Epithelial cell of prostate (primary cell): Measurements from ENCODE around the gene LRP1B.

Experiments used
- DNase-seq: peaks from one replicate; pipeline ENCODE4 v3.0.0-alpha.2; 2011; ENCODE audit warnings: low read depth, low spot score
- H3K27ac ChIP-seq: fragments of 450-650 bp; 2 replicates; pipeline ENCODE4 v1.5.1; 2017; ENCODE audit warnings: mild to moderate bottlenecking

Gene LRP1B

DNA sequence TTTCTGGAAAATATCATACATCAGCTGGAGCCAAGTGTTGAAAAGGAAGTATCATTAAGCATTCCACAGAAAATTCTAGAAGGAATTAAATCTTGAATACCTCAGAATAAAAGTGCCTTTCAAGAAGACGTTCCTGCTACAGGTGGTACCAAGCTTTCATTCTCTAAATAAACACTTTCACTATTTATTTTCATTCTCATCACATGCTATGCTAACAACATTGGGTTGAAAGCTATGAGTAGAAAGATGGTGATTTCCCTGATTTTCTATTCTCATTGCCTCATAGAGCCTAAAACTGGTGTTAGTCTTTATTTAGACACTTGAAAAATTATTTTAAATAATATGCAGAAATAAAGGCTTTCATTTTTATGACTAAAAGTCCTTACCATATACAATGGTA, 324.7 kb downstream of the LRP1B start:
- DNase-seq: no peak
- no peak overlapping the region for H3K27ac ChIP-seq

DNA sequence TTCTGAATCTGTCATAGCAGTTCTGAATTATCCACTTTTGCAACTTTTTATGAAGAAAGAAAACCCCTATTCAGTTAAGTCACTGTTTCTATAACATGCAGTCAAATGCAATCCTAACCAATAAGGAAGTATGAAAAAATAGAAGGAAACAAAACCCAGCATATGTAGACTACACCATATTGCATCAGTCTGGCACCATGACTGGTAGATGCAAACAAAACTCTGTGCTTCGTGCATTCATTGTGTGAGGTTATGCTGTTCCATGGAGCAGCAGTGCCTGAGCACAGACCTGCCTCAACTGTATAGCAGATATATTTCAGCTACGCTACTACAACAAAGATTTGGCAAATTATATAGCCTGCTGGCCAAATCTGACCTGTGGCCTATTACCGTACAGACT, 325.5 kb downstream of the LRP1B start:
- no peak overlapping the region for H3K27ac ChIP-seq
- no peak for DNase-seq

DNA sequence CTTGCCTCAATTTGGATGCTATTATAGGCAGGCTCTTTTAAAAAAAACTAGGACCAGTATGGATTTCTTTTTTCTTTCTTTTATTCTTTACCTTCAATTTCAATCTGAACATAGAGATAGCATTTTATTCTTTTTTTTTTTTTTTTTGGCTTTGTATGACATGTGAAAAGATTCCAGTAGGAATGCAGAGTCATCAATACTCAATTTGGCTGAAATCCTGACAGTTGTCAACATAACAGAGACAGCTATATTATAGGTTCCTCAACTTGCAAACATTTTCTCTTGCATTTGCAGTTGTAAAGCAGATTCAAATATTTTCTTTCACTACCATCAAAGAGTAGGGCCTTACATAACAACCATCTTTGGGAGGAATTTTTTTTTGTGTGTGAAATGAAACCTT, 334.4 kb downstream of the LRP1B start:
- H3K27ac ChIP-seq: no peak overlapping the region
- no peak for DNase-seq

DNA sequence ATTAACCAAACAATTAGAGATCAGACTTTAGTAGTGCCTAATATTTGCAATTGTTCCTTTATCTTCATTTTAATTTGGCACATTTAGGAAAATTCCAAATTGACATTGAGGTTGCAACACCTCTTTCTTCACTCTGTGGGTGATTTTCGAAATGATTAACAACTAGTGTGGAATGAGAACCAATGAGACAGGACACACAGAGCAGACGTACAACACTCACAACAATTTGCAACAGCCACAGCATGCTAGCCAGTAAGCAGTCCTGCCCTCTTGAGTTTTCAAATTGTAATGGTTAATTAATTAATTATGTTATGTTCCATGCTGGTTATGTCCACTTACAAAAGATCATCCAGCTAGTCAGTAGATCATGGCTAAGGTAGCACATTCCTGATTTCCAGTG, 339.3 kb downstream of the LRP1B start:
- no peak for DNase-seq

DNA sequence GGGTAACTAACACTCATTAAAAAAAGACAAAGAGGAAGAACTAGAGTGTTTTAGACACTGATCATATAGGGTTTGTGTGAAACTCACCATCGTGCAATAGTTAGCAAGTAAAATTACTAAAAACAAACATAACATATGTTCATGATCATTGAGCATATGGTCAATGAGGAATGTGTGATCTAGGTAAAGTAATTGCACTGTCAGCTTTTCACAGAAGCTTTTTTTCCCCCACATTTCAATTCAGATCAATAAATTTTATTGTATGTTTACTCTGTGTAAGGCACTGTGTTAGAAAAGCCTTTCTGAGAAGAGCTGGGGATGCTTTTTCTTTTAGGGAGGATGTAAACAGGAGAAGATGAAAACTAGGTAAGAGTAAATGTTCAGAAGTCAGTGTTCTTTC, 348.2 kb downstream of the LRP1B start:
- DNase-seq: no peak
- no peak overlapping the region for H3K27ac ChIP-seq

More for the DNA sequence above, 339.3 kb downstream of the LRP1B start:
- H3K27ac ChIP-seq: no peak overlapping the region

DNA sequence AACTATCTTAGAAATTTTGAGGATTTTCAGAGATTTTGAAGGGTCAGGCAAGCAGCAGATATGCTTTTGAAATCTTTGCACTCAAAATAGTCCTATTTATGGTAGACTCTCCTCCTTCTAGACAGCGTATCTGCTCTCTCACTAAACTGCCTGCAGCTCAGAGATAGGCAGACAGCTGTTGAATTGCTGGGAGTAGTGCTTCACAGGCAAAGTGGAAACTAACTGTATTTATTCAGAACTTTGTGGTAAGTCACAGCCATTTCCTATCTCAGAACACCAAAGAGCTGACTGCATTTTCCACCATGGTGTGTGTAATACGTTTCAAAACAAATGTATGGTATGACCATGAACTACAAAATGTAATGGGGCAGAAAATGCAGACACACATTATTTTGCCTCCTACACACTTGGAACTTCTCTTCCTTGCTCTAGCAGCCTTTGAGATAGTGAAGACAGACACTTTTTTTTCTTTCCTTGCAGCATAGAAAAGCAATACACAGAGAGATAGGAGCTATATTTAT, 352.4 kb downstream of the LRP1B start:
- DNase-seq: no peak
- H3K27ac ChIP-seq: no peak overlapping the region

DNA sequence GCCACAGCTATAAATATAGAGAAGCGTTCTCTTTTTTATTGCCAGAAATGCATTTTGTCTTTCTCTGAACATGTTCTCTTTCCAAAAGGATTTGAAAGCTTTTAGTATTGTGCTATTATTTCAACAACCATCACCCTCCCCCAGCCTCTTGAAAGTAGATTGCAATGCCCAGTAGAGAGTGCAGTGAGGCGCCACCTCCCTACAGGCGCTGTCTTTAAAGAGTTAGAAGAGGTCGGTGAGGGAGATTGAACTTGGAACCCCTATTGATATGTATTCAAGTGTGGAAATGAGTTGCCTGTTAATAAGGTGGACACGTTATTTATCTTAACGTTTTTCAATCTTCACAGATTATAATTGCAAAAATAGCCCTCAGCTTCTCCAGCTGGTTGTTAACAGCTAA, 360.3 kb downstream of the LRP1B start:
- DNase-seq: no peak

DNA sequence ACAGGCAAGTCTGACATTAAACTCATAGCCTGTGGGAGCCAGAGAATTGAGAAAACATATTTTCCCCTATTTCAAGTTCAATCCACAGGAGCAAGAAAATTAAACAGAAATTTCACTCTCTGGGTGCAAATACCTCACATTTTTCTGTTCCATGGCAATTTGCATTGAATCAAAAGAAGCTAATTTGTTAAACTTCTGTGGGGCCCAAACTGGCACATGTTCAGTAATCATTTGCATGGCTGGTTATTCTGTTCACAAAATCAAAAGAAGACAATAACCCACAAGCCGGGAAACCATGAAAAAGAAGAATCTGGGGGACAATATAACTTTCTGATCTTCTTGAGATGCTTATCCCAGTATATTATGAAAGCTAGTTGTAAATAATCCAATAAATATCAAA, 363.1 kb downstream of the LRP1B start:
- DNase-seq: no peak
- no peak overlapping the region for H3K27ac ChIP-seq

More for the DNA sequence above, 360.3 kb downstream of the LRP1B start:
- H3K27ac ChIP-seq: no peak overlapping the region

DNA sequence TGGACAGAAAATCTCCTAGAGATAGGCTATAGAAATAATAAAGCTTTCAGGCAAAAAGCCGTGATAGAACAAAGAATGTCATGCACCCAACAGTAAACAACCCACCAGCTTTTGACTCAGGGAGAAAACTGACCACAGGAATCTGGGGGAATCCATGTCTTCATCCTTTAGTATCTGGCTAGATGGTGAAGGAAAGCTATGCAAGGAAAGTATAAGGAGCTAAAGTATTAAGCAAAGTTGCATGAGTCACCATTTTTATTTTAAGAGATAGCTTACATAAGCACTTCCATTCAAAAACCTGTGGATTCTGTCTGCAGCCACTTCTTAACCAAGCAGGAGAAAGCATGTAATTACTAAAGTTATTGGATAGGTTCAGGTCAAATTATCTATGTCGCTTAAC, 363.8 kb downstream of the LRP1B start:
- DNase-seq: no peak
- no peak overlapping the region for H3K27ac ChIP-seq

DNA sequence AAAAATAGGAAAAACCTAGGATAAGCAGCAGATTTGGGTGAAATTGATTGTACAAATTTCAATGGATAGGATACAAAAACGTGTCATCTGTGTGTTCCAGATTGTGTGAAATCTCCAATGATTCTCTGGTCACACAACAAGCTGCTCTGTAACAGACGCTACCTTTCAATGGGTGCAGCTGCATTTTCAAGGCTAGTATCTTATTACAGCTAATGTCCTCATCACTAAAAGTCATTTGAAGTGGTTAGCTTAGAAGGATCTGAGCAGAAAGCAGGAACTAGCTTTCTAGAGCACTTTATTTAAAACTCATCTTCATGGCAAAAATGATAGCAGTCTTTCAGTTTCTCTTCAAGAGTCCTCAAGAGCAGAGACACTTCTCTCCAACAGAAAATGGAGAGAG, 364.6 kb downstream of the LRP1B start:
- no peak for DNase-seq
- H3K27ac ChIP-seq: no peak overlapping the region

DNA sequence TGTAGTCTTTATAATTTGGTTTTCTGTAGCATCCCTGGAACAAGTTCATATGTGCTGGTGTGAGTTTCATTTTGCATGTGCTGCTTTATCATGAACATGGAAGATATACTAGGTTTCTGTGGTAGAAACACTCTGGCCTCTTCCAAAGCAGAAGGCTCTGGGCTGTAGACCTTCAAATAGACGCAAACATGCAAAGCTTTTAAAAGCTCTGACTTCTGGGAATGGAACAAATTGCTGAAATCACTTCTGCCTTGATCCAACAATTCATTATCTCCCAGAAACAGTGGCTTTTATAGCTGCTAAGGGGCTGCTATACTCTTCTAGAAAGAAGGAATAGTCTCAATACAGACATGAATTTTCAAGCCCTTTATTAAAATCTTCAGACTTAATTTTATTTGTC, 382.2 kb downstream of the LRP1B start:
- no peak overlapping the region for H3K27ac ChIP-seq
- DNase-seq: no peak

DNA sequence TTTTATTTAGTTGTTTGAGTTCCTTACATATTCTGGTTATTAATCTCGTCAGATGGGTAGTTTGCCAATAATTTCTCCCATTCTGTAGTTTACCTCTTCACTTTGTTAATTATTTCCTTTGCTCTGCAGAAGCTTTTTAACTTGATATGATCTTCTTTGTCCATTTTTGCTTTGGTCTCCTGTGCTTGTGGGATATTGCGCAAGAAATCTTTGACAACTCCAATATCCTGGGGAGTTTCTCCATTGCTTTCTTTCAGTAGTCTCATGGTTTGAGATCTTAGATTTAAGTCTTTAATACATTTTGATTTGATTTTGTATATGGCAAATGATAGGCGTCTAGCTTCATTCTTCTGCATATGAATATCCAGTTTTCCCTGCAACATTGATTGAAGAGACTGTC, 389.2 kb downstream of the LRP1B start:
- DNase-seq: no peak
- H3K27ac ChIP-seq: no peak overlapping the region

DNA sequence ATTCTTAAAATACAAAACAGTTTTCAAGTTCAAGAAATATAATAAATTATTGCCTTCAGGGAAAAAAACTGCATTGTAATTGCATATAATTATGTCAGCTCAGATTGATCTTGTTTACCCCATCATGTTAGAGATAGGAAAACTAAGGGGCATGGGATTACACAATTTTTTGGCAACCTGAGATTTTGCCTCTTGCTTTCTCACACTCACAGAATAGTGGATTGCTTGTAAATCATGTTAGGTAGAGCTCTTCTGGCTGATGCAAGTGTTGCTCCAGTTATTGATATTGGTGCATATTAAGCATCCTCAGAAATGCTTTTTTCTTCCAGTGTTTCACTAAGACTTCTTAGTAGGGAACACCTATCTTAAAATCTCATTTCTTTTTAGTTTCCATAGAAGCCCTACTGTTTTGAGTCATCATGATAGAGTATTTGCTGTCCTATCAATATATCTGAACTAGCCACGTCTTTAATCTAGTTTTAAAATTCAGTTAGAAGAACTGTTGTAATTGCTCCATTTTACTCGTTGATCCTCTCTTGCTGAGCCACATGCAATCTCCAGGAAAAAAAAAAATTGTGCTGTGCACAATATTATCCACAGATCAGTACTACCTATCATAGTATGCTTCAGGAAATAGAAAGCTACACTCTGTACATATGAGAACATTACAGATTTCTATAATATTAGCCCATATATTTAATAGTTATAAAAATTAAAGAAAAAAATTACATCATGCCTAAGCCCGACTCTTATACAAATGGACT, 393.1 kb downstream of the LRP1B start:
- no peak for DNase-seq
- no peak overlapping the region for H3K27ac ChIP-seq

DNA sequence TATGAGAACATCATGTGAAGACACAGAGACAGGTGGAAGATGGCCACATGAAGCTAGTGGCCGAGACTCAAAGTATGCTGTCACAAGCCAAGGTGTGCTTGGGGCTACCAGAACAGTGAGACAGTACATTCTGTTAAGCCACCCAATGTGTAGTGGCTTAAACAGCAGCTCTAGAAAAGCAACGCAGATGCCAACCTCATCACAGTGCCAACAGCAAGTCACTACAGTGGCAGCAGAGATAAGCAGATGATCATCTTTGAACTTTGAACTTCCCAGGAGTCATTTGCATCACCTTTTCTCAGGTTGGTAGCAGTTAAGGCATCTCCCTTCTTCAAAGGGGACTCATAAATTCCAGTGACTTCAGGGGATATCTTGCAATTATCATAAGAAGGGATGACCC, 394.4 kb downstream of the LRP1B start:
- no peak for DNase-seq
- H3K27ac ChIP-seq: no peak overlapping the region

DNA sequence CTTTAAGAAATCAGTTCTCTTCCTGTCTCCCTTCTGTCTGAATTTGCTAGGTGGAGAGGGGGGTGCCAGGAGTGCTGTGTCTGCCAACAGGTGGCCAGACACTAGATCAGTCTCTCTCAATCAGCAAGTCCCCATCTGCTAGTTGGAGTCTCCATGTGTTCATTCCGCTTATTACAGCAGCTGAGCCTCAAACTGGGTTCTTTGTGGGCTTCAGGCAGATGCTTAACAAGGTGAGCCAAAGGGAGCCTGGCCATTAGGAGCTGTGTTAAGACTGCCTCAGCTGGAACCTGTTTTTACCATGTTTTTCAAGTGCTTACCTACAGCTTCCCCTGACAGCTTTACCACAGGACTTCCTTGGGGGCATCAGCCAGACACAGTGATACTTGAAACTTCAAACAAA, 401.9 kb downstream of the LRP1B start:
- H3K27ac ChIP-seq: no peak overlapping the region
- DNase-seq: no peak

DNA sequence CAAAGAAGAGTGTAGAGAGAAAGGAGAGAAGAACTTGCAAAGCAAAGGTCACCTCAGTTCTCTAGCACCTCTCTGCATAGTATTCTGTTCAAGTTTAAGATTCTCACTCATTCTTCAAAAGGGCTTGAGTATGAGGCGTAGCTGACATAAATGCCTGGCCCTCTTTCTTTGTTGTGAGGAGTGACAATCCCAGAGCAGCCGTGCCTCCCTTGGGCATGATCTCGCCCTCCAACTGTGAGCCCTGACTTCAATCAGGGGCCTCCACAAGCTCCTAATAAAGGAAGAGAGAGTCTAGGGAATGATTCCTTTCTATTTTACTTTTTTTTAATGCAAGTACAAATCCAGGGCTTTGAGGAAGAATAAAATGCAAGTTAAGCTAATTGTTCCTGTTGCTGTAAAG, 402.7 kb downstream of the LRP1B start:
- H3K27ac ChIP-seq: no peak overlapping the region
- DNase-seq: no peak

DNA sequence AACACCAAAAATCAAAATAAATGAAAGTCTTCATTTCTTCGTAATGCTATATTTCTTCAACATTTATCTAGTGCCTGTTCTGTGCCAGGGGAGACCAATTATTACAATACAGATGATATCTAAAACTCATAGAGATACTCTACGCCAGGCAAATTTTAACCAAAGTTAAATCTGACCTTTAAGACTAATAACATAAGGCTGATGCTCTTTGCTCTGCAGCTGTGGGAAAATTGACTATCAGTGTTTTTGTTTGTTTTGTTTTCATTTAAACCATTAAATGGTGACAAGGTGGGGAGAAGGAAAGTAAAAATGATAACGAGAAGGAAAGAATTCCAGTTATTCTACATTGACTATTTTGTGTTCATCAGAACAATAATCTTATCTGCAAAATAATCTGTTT, 406.4 kb downstream of the LRP1B start:
- H3K27ac ChIP-seq: no peak overlapping the region
- DNase-seq: no peak

DNA sequence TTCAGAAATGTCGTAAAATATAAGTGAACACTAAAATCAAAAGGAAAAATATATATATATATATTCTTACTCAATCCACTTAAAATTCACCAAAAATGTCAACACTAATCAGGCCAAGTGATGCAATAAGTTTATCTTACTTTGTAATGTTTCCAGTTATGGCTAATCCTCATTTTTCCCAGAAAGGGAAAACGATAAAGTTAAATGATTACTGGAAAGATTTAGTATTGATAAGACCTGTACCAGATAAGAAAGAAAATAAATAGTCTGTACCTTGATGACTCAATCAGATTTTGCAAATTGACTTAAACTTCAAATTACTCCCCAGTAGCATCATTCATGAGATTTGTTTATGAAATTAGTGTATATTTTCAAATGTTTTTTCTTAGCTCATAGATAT, 407.0 kb downstream of the LRP1B start:
- DNase-seq: no peak
- no peak overlapping the region for H3K27ac ChIP-seq

DNA sequence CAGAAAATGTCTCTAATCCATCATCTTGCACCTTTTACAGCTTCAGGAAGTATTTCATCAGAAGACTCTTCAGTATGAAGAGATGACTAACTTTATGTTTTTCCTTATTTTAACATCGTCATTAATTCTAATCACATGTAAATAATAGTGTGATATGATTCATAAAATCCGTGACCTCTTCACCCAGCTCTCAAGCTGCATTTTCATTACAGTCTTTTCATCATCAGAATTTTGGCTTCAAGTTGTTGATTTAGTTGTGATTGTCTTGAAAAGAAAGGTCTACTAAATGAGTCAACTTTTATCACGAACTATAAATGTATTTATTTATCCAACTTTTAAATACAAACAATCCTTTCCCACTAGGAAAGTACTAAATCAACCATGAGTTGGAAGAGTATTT, 410.3 kb downstream of the LRP1B start:
- H3K27ac ChIP-seq: no peak overlapping the region

DNA sequence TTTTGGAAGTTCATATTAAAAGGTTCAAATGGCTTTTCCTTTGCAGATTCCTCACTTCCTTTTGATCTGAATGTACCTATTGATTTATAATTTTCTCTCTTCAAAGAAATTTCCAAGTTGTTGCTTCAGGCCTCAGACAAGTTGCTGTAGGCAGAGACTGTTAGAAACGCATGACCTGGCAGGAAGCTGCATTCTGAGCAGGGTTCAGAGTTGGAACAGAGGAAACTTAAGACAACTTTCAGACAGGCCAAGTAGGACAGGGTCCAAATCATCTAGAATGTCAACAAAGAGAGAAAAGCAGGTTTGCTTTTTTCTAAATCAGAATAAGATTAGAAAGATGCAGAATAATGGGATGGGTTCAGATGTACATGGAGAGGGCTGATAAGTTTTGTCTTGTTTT, 416.3 kb downstream of the LRP1B start:
- H3K27ac ChIP-seq: no peak overlapping the region
- no peak for DNase-seq

More for the DNA sequence above, 410.3 kb downstream of the LRP1B start:
- no peak for DNase-seq

DNA sequence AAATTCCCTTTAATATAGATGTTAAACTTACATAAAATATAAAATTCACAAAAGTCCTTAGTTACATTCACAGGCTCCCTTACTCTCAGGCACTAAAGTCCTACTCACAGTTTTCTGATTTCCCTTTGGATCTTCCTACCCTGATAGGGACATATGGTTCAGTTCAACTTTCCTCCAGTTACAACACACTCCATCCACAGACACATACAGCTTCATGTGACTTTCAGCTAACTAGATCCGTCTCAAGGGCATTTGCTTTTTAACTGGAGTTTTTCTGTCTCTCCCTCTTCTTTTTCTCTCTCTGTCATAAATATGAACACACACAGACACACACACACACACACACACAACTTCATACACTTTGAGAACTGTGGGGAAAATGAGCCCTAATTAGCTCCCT, 419.2 kb downstream of the LRP1B start:
- H3K27ac ChIP-seq: no peak overlapping the region
- DNase-seq: no peak

DNA sequence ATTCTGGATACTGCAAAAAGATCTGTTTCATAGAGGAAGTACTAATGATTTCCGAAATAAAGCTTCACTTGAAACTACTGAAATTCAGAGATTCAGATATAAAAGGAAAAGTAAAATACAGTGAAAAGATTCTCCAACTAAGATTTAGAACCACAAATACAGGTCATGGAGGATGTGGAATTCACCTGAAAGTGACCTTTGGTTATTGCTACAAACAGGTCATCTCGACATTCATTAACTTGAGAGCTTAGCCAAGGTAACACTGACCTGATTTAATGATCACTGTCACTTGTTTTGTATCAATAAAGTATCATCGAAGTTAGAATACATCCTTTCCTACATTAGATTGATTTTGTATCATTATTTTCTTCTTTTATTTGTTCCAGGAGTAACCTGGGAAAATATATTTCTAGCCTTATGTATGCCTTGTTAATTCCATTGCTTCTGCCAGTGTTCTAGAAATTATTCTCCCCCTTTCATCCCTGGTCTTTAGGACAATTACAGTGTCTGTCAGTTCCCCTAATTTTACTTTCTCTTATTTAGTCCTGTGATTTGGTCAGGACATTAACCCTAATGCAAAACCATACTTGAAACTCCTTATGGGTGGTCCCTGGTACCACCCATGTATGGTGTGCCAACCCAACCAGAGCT, 420.1 kb downstream of the LRP1B start:
- no peak for DNase-seq
- no peak overlapping the region for H3K27ac ChIP-seq
